Heart right ventricle (tissue), 16 donors: ENCODE data around the gene ABCA12. TPM values are rescaled to one million over a fixed set of nuclear protein-coding genes. Genes with fewer than 3 reads are reported as not detected.

ENCODE experiments used
- ATAC-seq, 8 donors: fragments of 200-7000 bp; cut with Tn5 transposase; one replicate each; pipeline ENCODE4 v1.9.1; 2020; ENCODE audit warnings: mild to moderate bottlenecking in 8 of 8, moderate library complexity in 8 of 8, moderate number of reproducible peaks in 1 of 8
- DNase-seq, 2 donors: peaks; one replicate each; pipeline ENCODE4 v3.0.0-alpha.2; 2020
- H3K27ac ChIP-seq, 10 donors: fragments of 200-600 bp; sonication (generic) in 2 of 10; one replicate each; pipeline versions ENCODE4 v1.5.0 to v1.8.0; 2020 to 2022; ENCODE audit warnings: mild to moderate bottlenecking in 3 of 10
- H3K27me3 ChIP-seq, 7 donors: fragments of 200-600 bp; one replicate each; pipeline ENCODE4 v1.8.0; 2021 to 2022; ENCODE audit warnings: mild to moderate bottlenecking in 2 of 7
- H3K36me3 ChIP-seq, 9 donors: fragments of 200-600 bp; sonication (generic) in 1 of 9; one replicate each; pipeline versions ENCODE4 v1.5.0 to v1.8.0; 2020 to 2022; ENCODE audit warnings: mild to moderate bottlenecking in 2 of 9
- H3K4me1 ChIP-seq, 9 donors: fragments of 200-600 bp; sonication (generic) in 1 of 9; one replicate each; pipeline versions ENCODE4 v1.5.0 to v1.8.0; 2020 to 2022; ENCODE audit warnings: mild to moderate bottlenecking in 4 of 9
- H3K4me3 ChIP-seq, 10 donors: fragments of 200-600 bp; sonication (generic) in 2 of 10; one replicate each; pipeline versions ENCODE4 v1.5.0 to v1.8.0; 2020 to 2022; ENCODE audit warnings: mild to moderate bottlenecking in 7 of 10, moderate library complexity in 2 of 10
- H3K9me3 ChIP-seq, 11 donors: fragments of 200-600 bp in 10 of 11; sonication (generic) in 2 of 11; one replicate each; pipeline versions ENCODE4 v1.5.0 to v1.8.0; 2013 to 2022; ENCODE audit warnings: mild to moderate bottlenecking in 2 of 11, control low read depth in 1 of 11, moderate library complexity in 1 of 11
- CTCF ChIP-seq, 9 donors: fragments of 200-600 bp; sonication (generic) in 2 of 9; IDR thresholded peaks; one replicate each; pipeline versions ENCODE4 v1.5.0 to v1.8.0; 2021 to 2022; ENCODE audit warnings: antibody characterized with exemption in 9 of 9, mild to moderate bottlenecking in 5 of 9, moderate library complexity in 1 of 9
- WGBS, 2 donors: extraction: QIAGEN DNeasy Blood & Tissue Kit; methylation state at CpG; one replicate each; pipeline ENCODE4 v1.1.7; 2013; ENCODE audit warnings: inconsistent platforms in 1 of 2; 5-methylcytosine and 5-hydroxymethylcytosine counted together
- intact Hi-C, 10 donors: fragments of 100-400 bp; cut with DNase I; formaldehyde crosslinking; loops; one replicate each; pipeline versions ENCODE4 v1.11.1 to v1.14.2; 2022
- polyA plus RNA-seq, 2 donors: library from polyadenylated mRNA; stranded (reverse); fragments of 200-250 nt; gene quantifications; one replicate each; pipeline ENCODE4 v1.2.3, GENCODE V29; 2013
- total RNA-seq, 10 donors: library from RNA; stranded (reverse); fragmentation: NEBNext Ultra II Directional in 3 of 10; extraction: Animal tissue kit (Norgen Biotek cat#: 25700) in 3 of 10; gene quantifications; one replicate each; pipeline versions ENCODE4 v1.2.1 to v1.2.4, GENCODE V29; 2021 to 2023
- donor health status: Arrhythmogenic right ventricular cardiomyopathy.
- donor health status: ischemic (EF 13 %, LVEDD 7.1; RV severe dilation, severe dysfunction).
- donor health status: healthy with polysubstance abuse.
- donor health status: DM: no; HTN: yes; CAD: no.
- donor health status: DM: no; HTN: no; CAD: no.
- donor health status: ischemic (EF 25% LVEDD 6.9; RV normal size, moderate dysfunction).
- donor health status: ischemic (EF 25% LVEDD 5.7; RV mildly dilated, moderate dysfunction).
- donor health status: healthy.
- donor health status: DM: yes; HTN: yes; CAD: no.
- donor health status: Ischemic cardiomyopathy.
- donor health status: ischemic (EF 35%, LVEDD 5.7; RV mildly dilated, moderate dysfunction).
- donor health status: nonischemic (EF 11% LVEDD 7.7; RV severe dilation, severe dysfunction).
- donor health status: DM: yes; HTN: yes; CAD: no.
- donor health status: PGD.
- donor health status: ischemic (EF 29% LVEDD 5.4; RV normal size, mild dysfunction).
- donor health status: nonischemic (EF 23%, LVEDD 6.1; RV moderate dilation, normal function).

ABCA12 gene
- total and polyA plus RNA-seq, 12 donors = 0.02 TPM; not detected in 11

GRCh38 chr2:215022910-215023309, 115.5 kb downstream of the ABCA12 start:
- ATAC-seq = peak in 2 of 8 donors; percentile 20 to 30
- Histone ChIP-seq H3K36me3 (no peaks in the 10 kb centered on the region), H3K4me3 (no peak overlapping the region), H3K27ac (peak overlapping the region in 2 of 10 donors; percentile 60 to 69), H3K4me1 (peaks cover 0 to 14% (median 0%) of the 10 kb centered on the region in 9 donors), H3K27me3 (no peaks in the 10 kb centered on the region), H3K9me3 (no peaks in the 10 kb centered on the region)
- no peak for DNase-seq
- intact Hi-C loops = no loop called here
- WGBS, 2 donors = 55 to 67% methylated on average over 2 of the region's 2 CpGs
- TF ChIP-seq CTCF (IDR thresholded peaks at IDR 0.05) = no peak

GRCh38 chr2:215022418-215022817, 116.0 kb downstream of the ABCA12 start:
- H3K36me3 ChIP-seq = no peaks in the 10 kb centered on the region
- peaks cover 0 to 14% (median 0%) of the 10 kb centered on the region in 9 donors for H3K4me1 ChIP-seq
- ATAC-seq = peak in 6 of 8 donors; percentile 55 to 86 (median 75)
- H3K4me3 ChIP-seq = no peak overlapping the region
- intact Hi-C loops = no loop called here
- peak overlapping the region in 6 of 10 donors; percentile 14 to 69 (median 54) for H3K27ac ChIP-seq
- H3K9me3 ChIP-seq = no peaks in the 10 kb centered on the region
- 3 to 7% methylated on average over 3 of the region's 3 CpGs for WGBS, 2 donors
- DNase-seq = no peak
- no peak for TF ChIP-seq CTCF (IDR thresholded peaks at IDR 0.05)
- H3K27me3 ChIP-seq = no peaks in the 10 kb centered on the region

GRCh38 chr2:215020283-215020682, 118.1 kb downstream of the ABCA12 start:
- no peaks in the 10 kb centered on the region for H3K9me3 ChIP-seq
- H3K27me3 ChIP-seq = no peaks in the 10 kb centered on the region
- 46% methylated on average over 2 of the region's 2 CpGs for WGBS, 2 donors
- DNase-seq (no peak), ATAC-seq (no peak)
- no peak overlapping the region for H3K27ac ChIP-seq
- no peak overlapping the region for H3K4me3 ChIP-seq
- intact Hi-C loops = no loop called here
- TF ChIP-seq CTCF (IDR thresholded peaks at IDR 0.05) = no peak
- H3K4me1 ChIP-seq = peaks cover 0 to 14% (median 0%) of the 10 kb centered on the region in 9 donors
- H3K36me3 ChIP-seq = no peaks in the 10 kb centered on the region

- no peak overlapping the region for H3K4me3 ChIP-seq
- no peak for TF ChIP-seq CTCF (IDR thresholded peaks at IDR 0.05)
- ATAC-seq = no peak
- H3K9me3 ChIP-seq = no peaks in the 10 kb centered on the region
- H3K27ac ChIP-seq = no peak overlapping the region
- peaks cover 0 to 14% (median 0%) of the 10 kb centered on the region in 9 donors for H3K4me1 ChIP-seq
- DNase-seq = no peak
- no peaks in the 10 kb centered on the region for H3K36me3 ChIP-seq
- WGBS, 2 donors = 82 to 84% methylated on average over 8 of the region's 8 CpGs
- H3K27me3 ChIP-seq = no peaks in the 10 kb centered on the region
- intact Hi-C loops = no loop called here
These were observed 118.8 kb downstream of the ABCA12 start for GRCh38 chr2:215019521-215020145.
